Esophagus squamous epithelium (tissue), 5 donors: ENCODE results near the gene ERF. TPM values are rescaled to one million over a fixed set of nuclear protein-coding genes. Genes with fewer than 3 reads are reported as not detected.

Source experiments
- DNase-seq: peaks from one replicate; lab custom pipeline; 2025; lab: John Stamatoyannopoulos, UW
- H3K27ac ChIP-seq, 4 donors: fragments of 200-600 bp; sonication (generic); one replicate each; pipeline ENCODE4 v1.5.1; 2016 to 2019; ENCODE audit warnings: mild to moderate bottlenecking in 1 of 4
- H3K27me3 ChIP-seq, 4 donors: fragments of 200-600 bp; sonication (generic); 1 replicate in 3 of 4; 2 replicates in 1 of 4; pipeline versions ENCODE4 v1.5.1 to v1.6.0; 2017 to 2021; ENCODE audit warnings: antibody characterized with exemption in 1 of 4
- H3K36me3 ChIP-seq, 3 donors: fragments of 200-600 bp; sonication (generic); one replicate each; pipeline ENCODE4 v1.5.1; 2016 to 2019
- H3K4me1 ChIP-seq, 3 donors: fragments of 200-600 bp; sonication (generic); one replicate each; pipeline ENCODE4 v1.5.1; 2017 to 2019
- H3K4me3 ChIP-seq, 4 donors: fragments of 200-600 bp; sonication (generic); 1 replicate in 3 of 4; 2 replicates in 1 of 4; pipeline ENCODE4 v1.5.1; 2016 to 2019; ENCODE audit warnings: mild to moderate bottlenecking in 2 of 4, moderate library complexity in 1 of 4
- H3K9me3 ChIP-seq, 3 donors: fragments of 200-600 bp; sonication (generic); one replicate each; pipeline ENCODE4 v1.5.1; 2016 to 2019
- CTCF ChIP-seq, 6 experiments: fragments of 450-650 bp in 4 of 6; fragments of 200-600 bp in 2 of 6; sonication (generic) in 2 of 6; IDR thresholded peaks; one replicate each; pipeline ENCODE4 v1.5.1; 2016 to 2019; ENCODE audit warnings: antibody characterized with exemption in 6 of 6, mild to moderate bottlenecking in 4 of 6, moderate library complexity in 4 of 6
- POLR2A ChIP-seq, 4 donors: fragments of 450-650 bp; IDR thresholded peaks; one replicate each; pipeline ENCODE4 v1.6.1; 2017; ENCODE audit warnings: antibody characterized with exemption in 4 of 4, mild to moderate bottlenecking in 4 of 4, moderate library complexity in 3 of 4
- WGBS, 2 donors: methylation state at CpG; one replicate each; pipeline ENCODE4 v1.1.5; 2018; 5-methylcytosine and 5-hydroxymethylcytosine counted together
- intact Hi-C: fragments of 100-400 bp; cut with DNase I; formaldehyde crosslinking; loops from one replicate; pipeline ENCODE4 v1.15.0; 2022
- total RNA-seq, 4 donors: library from RNA; depleted of rRNA; stranded (reverse); fragments of >200 nt; gene quantifications; one replicate each; pipeline ENCODE4 v1.1.0, GENCODE V29; 2016
- donor health status: DM: yes; HTN: yes; CAD: no.

Gene ERF
- 10 to 100 TPM; 13.3 to 32.5 (median 21.0) TPM for total RNA-seq

- WGBS, 2 donors = 0 to 2% methylated on average over 6 to 9 of the region's 75 CpGs
- Histone ChIP-seq H3K9me3 (no peaks in the 10 kb centered on the region), H3K4me1 (peaks cover 27 to 56% (median 43%) of the 10 kb centered on the region in 3 donors), H3K4me3 (peak within 1 kb of the TSS; percentile 91 to 99 (median 96)), H3K27me3 (no peaks in the 10 kb centered on the region), H3K36me3 (peaks cover 0 to 2% (median 0%) of the 10 kb centered on the region in 3 donors), H3K27ac (peak within 1 kb of the TSS; percentile 97 to 100 (median 100))
- intact Hi-C loops = no loop called here
- TF ChIP-seq CTCF (IDR thresholded peaks at IDR 0.05) (peak in 2 of 6 experiments; percentile 12 to 13), POLR2A (IDR thresholded peaks at IDR 0.05) (peak in 3 of 4 donors; percentile 97 to 99 (median 99))
- DNase-seq = peak; percentile 71
Observed at GRCh38 chr19:42254850-42255765, at the start of gene ERF. TSS of gene ERF (minus strand) at chr19:42255128. CDS start at chr19:42254999, 129 bp downstream.

- intact Hi-C loops = no loop called here
- TF ChIP-seq POLR2A (IDR thresholded peaks at IDR 0.05) (no peak), CTCF (IDR thresholded peaks at IDR 0.05) (no peak)
- WGBS, 2 donors = 70 to 74% methylated on average over 8 of the region's 8 CpGs
- no peak for DNase-seq
- no peak overlapping the region for H3K4me3 ChIP-seq
- peaks cover 7 to 31% (median 8%) of the 10 kb centered on the region in 3 donors for H3K4me1 ChIP-seq
- no peaks in the 10 kb centered on the region for H3K27me3 ChIP-seq
- H3K9me3 ChIP-seq = no peaks in the 10 kb centered on the region
- H3K27ac ChIP-seq = no peak overlapping the region
- no peaks in the 10 kb centered on the region for H3K36me3 ChIP-seq
Observed at GRCh38 chr19:42303876-42304275, 48.9 kb upstream of the ERF start.

GRCh38 chr19:42303101-42303464 lies 48.2 kb upstream of the ERF start:
- no peak for DNase-seq
- intact Hi-C loops = no loop called here
- peaks cover 7 to 31% (median 8%) of the 10 kb centered on the region in 3 donors for H3K4me1 ChIP-seq
- no peaks in the 10 kb centered on the region for H3K9me3 ChIP-seq
- H3K36me3 ChIP-seq = no peaks in the 10 kb centered on the region
- peak overlapping the region in 2 of 4 donors; percentile 48 to 80 for H3K27ac ChIP-seq
- H3K27me3 ChIP-seq = no peaks in the 10 kb centered on the region
- WGBS, 2 donors = 59 to 81% methylated on average over 11 of the region's 11 CpGs
- TF ChIP-seq POLR2A (IDR thresholded peaks at IDR 0.05) = no peak
- TF ChIP-seq CTCF (IDR thresholded peaks at IDR 0.05) = no peak
- peak overlapping the region in 2 of 4 donors; percentile 62 to 68 for H3K4me3 ChIP-seq

- Histone ChIP-seq H3K9me3 (no peaks in the 10 kb centered on the region), H3K27ac (peak within 1 kb of the TSS; percentile 45 to 80 (median 61)), H3K36me3 (peaks cover 0 to 4% (median 0%) of the 10 kb centered on the region in 3 donors), H3K4me1 (peaks cover 7 to 31% (median 8%) of the 10 kb centered on the region in 3 donors), H3K27me3 (no peaks in the 10 kb centered on the region), H3K4me3 (peak within 1 kb of the TSS; percentile 39 to 68 (median 58))
- no peak for TF ChIP-seq CTCF (IDR thresholded peaks at IDR 0.05)
- no peak for TF ChIP-seq POLR2A (IDR thresholded peaks at IDR 0.05)
- 20 to 21% methylated on average over 4 to 6 of the region's 21 CpGs for WGBS, 2 donors
- intact Hi-C loops = no loop called here
- DNase-seq = no peak
Observed at GRCh38 chr19:42301646-42302203, 46.8 kb upstream of the ERF start, which contains the start of gene PRR19. TSS of gene PRR19 (plus strand) at chr19:42302132. CDS start at chr19:42309585, 7,453 bp downstream.
